ENCODE results near the gene NFATC1. TPM values are rescaled to one million over a fixed set of nuclear protein-coding genes. Genes with fewer than 3 reads are reported as not detected.
A peak's percentile ranks its signal among the peaks of the same experiment; 100 is the strongest.

The NFATC1 gene
- total and polyA plus RNA-seq, 2 donors from 2014 or later = 4.3 to 17.2 TPM

GRCh38 chr18:79525556-79526467 lies 130.1 kb downstream of the NFATC1 start:
- no peaks in the 10 kb centered on the region for H3K4me1 ChIP-seq (ENCODE audit: control insufficient read depth in 2 of 3, insufficient read depth in 2 of 3, low read depth in 1 of 3, low read length in 3 of 3)
- intact Hi-C loops (cut with DNase I) = no loop called here
- FAIRE-seq (no peak), DNase-seq (peak in 2 of 5 donors; percentile 38 to 77)
- no peak for TF ChIP-seq CTCF (IDR thresholded peaks at IDR 0.05; ENCODE audit: borderline replicate concordance, extremely low read depth, insufficient read depth)
- H3K4me3 ChIP-seq (ENCODE audit: low read length in 3 of 3) = no peak overlapping the region
- H3K9me3 ChIP-seq (ENCODE audit: control insufficient read depth in 2 of 3, insufficient read depth in 1 of 3, low read length in 3 of 3) = no peaks in the 10 kb centered on the region
- H3K36me3 ChIP-seq (ENCODE audit: control insufficient read depth in 2 of 3, insufficient read depth in 3 of 3, low read length in 3 of 3) = no peaks in the 10 kb centered on the region
- no peak overlapping the region for H3K9ac ChIP-seq (ENCODE audit: low read length in 3 of 3)
- no peak overlapping the region for H3K27ac ChIP-seq (ENCODE audit: low read depth in 2 of 2, low read length in 2 of 2)
- H3K27me3 ChIP-seq (ENCODE audit: control insufficient read depth, insufficient read depth, low read length) = peaks cover 2% of the 10 kb centered on the region

GRCh38 chr18:79526468-79527460 lies 131.0 kb downstream of the NFATC1 start:
- no peak for TF ChIP-seq CTCF (IDR thresholded peaks at IDR 0.05; ENCODE audit: borderline replicate concordance, extremely low read depth, insufficient read depth)
- intact Hi-C loops (cut with DNase I) = no loop called here
- Histone ChIP-seq H3K9ac (ENCODE audit: low read length in 3 of 3) (no peak overlapping the region), H3K9me3 (ENCODE audit: control insufficient read depth in 2 of 3, insufficient read depth in 1 of 3, low read length in 3 of 3) (no peaks in the 10 kb centered on the region), H3K36me3 (ENCODE audit: control insufficient read depth in 2 of 3, insufficient read depth in 3 of 3, low read length in 3 of 3) (no peaks in the 10 kb centered on the region), H3K4me1 (ENCODE audit: control insufficient read depth in 2 of 3, insufficient read depth in 2 of 3, low read depth in 1 of 3, low read length in 3 of 3) (no peaks in the 10 kb centered on the region), H3K27ac (ENCODE audit: low read depth in 2 of 2, low read length in 2 of 2) (no peak overlapping the region), H3K27me3 (ENCODE audit: control insufficient read depth, insufficient read depth, low read length) (peaks cover 2% of the 10 kb centered on the region), H3K4me3 (ENCODE audit: low read length in 3 of 3) (no peak overlapping the region)
- DNase-seq (peak in 2 of 5 donors; percentile 35 to 73), FAIRE-seq (no peak)

GRCh38 chr18:79527656-79528315 lies 132.1 kb downstream of the NFATC1 start:
- Histone ChIP-seq H3K4me1 (ENCODE audit: control insufficient read depth in 2 of 3, insufficient read depth in 2 of 3, low read depth in 1 of 3, low read length in 3 of 3) (no peaks in the 10 kb centered on the region), H3K27ac (ENCODE audit: low read depth in 2 of 2, low read length in 2 of 2) (no peak overlapping the region), H3K27me3 (ENCODE audit: control insufficient read depth, insufficient read depth, low read length) (peaks cover 2% of the 10 kb centered on the region), H3K9ac (ENCODE audit: low read length in 3 of 3) (no peak overlapping the region), H3K9me3 (ENCODE audit: control insufficient read depth in 2 of 3, insufficient read depth in 1 of 3, low read length in 3 of 3) (no peaks in the 10 kb centered on the region), H3K36me3 (ENCODE audit: control insufficient read depth in 2 of 3, insufficient read depth in 3 of 3, low read length in 3 of 3) (no peaks in the 10 kb centered on the region), H3K4me3 (ENCODE audit: low read length in 3 of 3) (no peak overlapping the region)
- intact Hi-C loops (cut with DNase I) = loop anchor here (2.0 kb wide), 1 partner anchor 147 kb away; no protein-coding TSS in a partner anchor
- FAIRE-seq (no peak), DNase-seq (peak in 1 of 5 donors; percentile 60)
- no peak for TF ChIP-seq CTCF (IDR thresholded peaks at IDR 0.05; ENCODE audit: borderline replicate concordance, extremely low read depth, insufficient read depth)

Data from kidney (tissue), 14 donors.